Uterus (tissue), 4 donors: Measurements from ENCODE around the gene NXN. TPM values are rescaled to one million over a fixed set of nuclear protein-coding genes. Genes with fewer than 3 reads are reported as not detected.
"Not testable (repeated sequence)": the region's sequence is repeated elsewhere in the genome, so short reads cannot be mapped to it uniquely, and the experiment has no call there.

Source experiments
- DNase-seq, 2 donors: peaks; one replicate each; pipeline ENCODE4 v3.0.0-alpha.2; 2019 to 2020
- H3K27ac ChIP-seq, 2 donors: fragments of 200-600 bp; sonication (generic); 1 replicate in 1 of 2; 2 replicates in 1 of 2; pipeline ENCODE4 v1.5.1; 2016 to 2018
- H3K27me3 ChIP-seq, 2 donors: fragments of 200-600 bp; sonication (generic); one replicate each; pipeline ENCODE4 v1.5.1; 2018 to 2019; ENCODE audit warnings: control low read depth in 1 of 2
- H3K36me3 ChIP-seq, 2 donors: fragments of 200-600 bp; sonication (generic); one replicate each; pipeline ENCODE4 v1.5.1; 2019; ENCODE audit warnings: control low read depth in 1 of 2
- H3K4me1 ChIP-seq, 2 donors: fragments of 200-600 bp; sonication (generic); one replicate each; pipeline ENCODE4 v1.5.1; 2018 to 2019; ENCODE audit warnings: control low read depth in 1 of 2
- H3K4me3 ChIP-seq, 2 donors: fragments of 200-600 bp; sonication (generic); 1 replicate in 1 of 2; 2 replicates in 1 of 2; pipeline ENCODE4 v1.5.1; 2018 to 2019; ENCODE audit warnings: mild to moderate bottlenecking in 1 of 2
- H3K9me3 ChIP-seq, 2 donors: fragments of 200-600 bp; sonication (generic); one replicate each; pipeline ENCODE4 v1.5.1; 2019; ENCODE audit warnings: control low read depth in 1 of 2
- CTCF ChIP-seq, 4 experiments: fragments of 200-600 bp in 2 of 4; fragments of 450-650 bp in 2 of 4; sonication (generic) in 2 of 4; IDR thresholded peaks; one replicate each; pipeline ENCODE4 v1.5.1; 2016 to 2019; ENCODE audit warnings: antibody characterized with exemption in 4 of 4, mild to moderate bottlenecking in 2 of 4, moderate library complexity in 1 of 4
- POLR2A ChIP-seq, 2 donors: fragments of 450-650 bp; IDR thresholded peaks; one replicate each; pipeline ENCODE4 v1.6.1; 2016; ENCODE audit warnings: antibody characterized with exemption in 2 of 2, mild to moderate bottlenecking in 1 of 2, moderate library complexity in 1 of 2
- intact Hi-C: fragments of 100-400 bp; cut with DNase I; formaldehyde crosslinking; loops from one replicate; pipeline ENCODE4 v1.15.1; 2023; ENCODE audit warnings: low total_unique reads
- total RNA-seq, 4 donors: library from RNA; depleted of rRNA in 3 of 4; stranded (reverse); fragments of >200 nt in 3 of 4; gene quantifications; one replicate each; pipeline versions ENCODE4 v1.1.0 to v1.2.4, GENCODE V29; 2014 to 2023
- donor health status: DM: yes; HTN: yes; CAD: no.

The NXN gene
- total RNA-seq, 4 donors from 2014 or later: 6.5 to 99.0 (median 49.9) TPM

DNA sequence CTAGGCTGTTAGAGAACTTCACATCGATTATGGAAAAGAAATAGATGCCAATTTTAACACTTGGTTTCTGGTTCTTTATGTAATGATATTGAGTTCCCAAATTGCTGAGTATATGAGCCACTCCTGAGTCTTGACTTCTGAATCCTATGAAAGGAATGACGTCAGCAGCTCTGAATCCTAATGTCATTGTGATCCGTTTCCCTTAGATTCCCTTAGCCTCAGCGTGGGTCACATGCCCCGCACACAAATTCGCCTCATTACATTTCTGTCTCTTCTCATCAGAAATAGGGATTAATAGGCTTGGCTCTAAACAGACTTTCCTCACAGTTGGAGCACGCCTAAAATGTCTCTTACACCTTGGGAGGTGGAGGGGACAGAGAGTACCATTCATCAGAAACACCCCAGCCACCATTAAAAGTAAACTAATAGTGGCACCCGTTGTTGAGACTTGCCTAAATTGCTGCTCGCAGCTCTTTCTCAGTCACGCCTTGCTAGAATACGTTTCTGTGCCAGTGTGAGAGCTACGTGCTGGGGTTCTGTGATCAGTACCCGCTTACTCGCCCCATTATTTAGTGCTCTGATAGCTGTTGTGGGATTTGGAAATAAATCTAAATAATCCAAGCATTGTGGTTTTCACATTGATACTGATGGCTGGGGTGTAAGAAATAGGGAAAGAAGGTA is 190.3 kb downstream of the NXN start:
- intact Hi-C loops: no loop called here
- H3K4me3 ChIP-seq: no peak overlapping the region
- no peaks in the 10 kb centered on the region for H3K9me3 ChIP-seq
- H3K27ac ChIP-seq: no peak overlapping the region
- TF ChIP-seq POLR2A (IDR thresholded peaks at IDR 0.05): no peak
- peak in 1 of 2 donors; percentile 1 for DNase-seq
- no peaks in the 10 kb centered on the region for H3K36me3 ChIP-seq
- H3K4me1 ChIP-seq: no peaks in the 10 kb centered on the region
- H3K27me3 ChIP-seq: no peaks in the 10 kb centered on the region

GRCh38 chr17:788551-788950 is 191.0 kb downstream of the NXN start:
- Histone ChIP-seq H3K36me3 (no peaks in the 10 kb centered on the region), H3K4me3 (no peak overlapping the region), H3K27me3 (no peaks in the 10 kb centered on the region), H3K4me1 (no peaks in the 10 kb centered on the region), H3K27ac (no peak overlapping the region), H3K9me3 (no peaks in the 10 kb centered on the region)
- TF ChIP-seq CTCF (IDR thresholded peaks at IDR 0.05) (no peak), POLR2A (IDR thresholded peaks at IDR 0.05) (no peak)
- peak in 1 of 2 donors; percentile 5 for DNase-seq
- intact Hi-C loops: no loop called here

DNA sequence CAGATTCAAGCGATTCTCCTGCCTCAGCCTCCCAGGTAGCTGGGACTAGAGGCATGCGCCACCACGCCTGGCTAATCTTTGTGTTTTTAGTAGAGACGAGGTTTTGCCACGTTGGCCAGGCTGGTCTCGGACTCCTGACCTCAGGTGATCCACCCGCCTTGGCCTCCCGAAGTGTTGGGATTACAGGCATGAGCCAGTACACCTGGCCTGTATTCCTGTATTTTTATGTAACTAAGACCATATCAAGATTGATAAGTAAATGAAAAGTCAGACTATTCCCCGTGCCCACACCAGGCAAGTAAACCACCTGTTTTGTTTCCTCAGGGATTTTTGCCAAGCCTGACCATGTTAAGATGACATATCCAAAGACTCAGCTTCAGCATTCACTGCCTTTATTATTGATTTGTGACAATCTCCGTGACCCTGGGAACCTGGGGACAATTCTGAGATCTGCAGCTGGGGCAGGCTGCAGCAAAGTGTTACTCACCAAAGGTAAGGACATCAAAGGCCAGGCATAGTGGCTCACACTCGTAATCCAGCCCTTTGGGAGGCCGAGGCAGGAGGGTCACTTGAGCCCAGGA is 191.8 kb downstream of the NXN start:
- TF ChIP-seq CTCF (IDR thresholded peaks at IDR 0.05): no peak
- no peak for TF ChIP-seq POLR2A (IDR thresholded peaks at IDR 0.05)
- no peak for DNase-seq
- H3K4me3 ChIP-seq: no peak overlapping the region
- H3K4me1 ChIP-seq: no peaks in the 10 kb centered on the region
- H3K9me3 ChIP-seq: no peaks in the 10 kb centered on the region
- H3K27ac ChIP-seq: no peak overlapping the region
- no peaks in the 10 kb centered on the region for H3K36me3 ChIP-seq
- intact Hi-C loops: no loop called here
- H3K27me3 ChIP-seq: no peaks in the 10 kb centered on the region

DNA sequence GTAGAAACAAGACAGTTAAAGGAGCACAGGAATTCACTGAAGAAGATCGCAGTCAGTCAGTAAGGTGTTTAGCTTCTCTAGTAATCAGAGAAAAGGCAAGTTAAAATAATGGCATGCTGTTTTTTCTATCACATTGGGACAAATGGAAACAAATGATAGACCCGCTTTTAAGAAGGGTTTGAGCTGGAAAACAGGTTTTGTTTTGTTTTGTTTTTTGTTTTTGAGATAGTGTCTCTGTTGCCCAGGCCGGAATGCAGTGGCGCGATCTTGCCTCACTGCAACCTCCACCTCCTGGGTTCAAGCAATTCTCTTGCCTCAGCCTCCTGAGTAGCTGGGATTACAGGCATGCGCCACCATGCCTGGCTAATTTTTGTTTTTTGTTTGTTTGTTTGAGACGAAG is 193.7 kb downstream of the NXN start:
- H3K36me3 ChIP-seq, intact Hi-C loops, H3K9me3 ChIP-seq: not testable (repeated sequence)

GRCh38 chr17:784143-784542 is 195.4 kb downstream of the NXN start:
- Histone ChIP-seq H3K4me1 (no peaks in the 10 kb centered on the region), H3K36me3 (no peaks in the 10 kb centered on the region), H3K9me3 (no peaks in the 10 kb centered on the region), H3K27ac (no peak overlapping the region), H3K27me3 (no peaks in the 10 kb centered on the region), H3K4me3 (no peak overlapping the region)
- TF ChIP-seq CTCF (IDR thresholded peaks at IDR 0.05) (no peak), POLR2A (IDR thresholded peaks at IDR 0.05) (no peak)
- intact Hi-C loops: no loop called here
- no peak for DNase-seq

More for the DNA sequence above, 193.7 kb downstream of the NXN start:
- H3K4me1 ChIP-seq, DNase-seq, H3K4me3 ChIP-seq, H3K27me3 ChIP-seq, H3K27ac ChIP-seq: not testable (repeated sequence)

DNA sequence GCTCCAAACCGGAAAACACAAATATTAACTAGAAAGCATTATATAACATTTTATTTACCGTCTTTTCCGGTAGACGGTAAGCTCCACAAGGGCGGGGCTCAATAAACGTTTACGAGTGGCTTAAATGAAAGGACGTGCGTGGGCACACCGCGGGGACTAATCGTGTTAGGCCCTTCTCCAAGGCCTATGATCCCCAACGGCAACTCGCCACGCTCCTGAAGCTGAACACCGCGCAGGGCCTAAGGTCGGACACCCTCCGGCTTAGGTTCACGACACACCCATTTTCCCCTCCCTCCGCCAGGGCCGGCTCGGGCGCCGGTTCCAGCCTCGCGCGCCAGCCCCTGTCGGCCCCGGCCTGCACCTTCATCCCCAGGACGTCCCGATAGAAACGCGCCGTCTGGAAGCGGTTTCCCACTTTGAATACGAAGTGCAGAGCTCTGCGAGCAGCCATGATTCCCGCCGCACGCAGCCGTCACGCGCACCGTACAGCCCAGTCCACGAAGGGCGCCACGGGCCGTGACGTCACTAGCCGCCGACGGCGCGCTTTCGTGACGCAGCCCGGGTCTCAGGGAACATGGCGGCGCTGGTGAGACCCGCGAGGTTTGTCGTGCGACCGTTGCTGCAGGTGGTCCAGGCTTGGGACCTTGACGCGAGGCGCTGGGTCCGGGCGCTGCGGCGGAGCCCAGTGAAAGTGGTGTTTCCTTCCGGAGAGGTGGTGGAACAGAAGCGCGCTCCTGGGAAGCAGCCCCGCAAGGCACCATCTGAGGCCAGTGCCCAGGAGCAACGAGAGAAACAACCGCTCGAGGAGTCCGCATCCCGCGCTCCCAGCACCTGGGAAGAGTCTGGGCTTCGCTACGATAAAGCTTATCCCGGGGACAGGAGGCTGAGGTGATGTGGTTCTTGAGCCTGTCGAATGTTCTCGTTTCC is 197.5 kb downstream of the NXN start, which contains the start of the genes GLOD4 and MRM3:
Gene GLOD4, minus strand, starts transcription at position 476 of the 927 bp plus-strand sequence. Its CDS starts 25 bp downstream, at position 451.
Gene MRM3, plus strand, starts transcription at position 549 of the 927 bp plus-strand sequence. Its CDS starts 26 bp downstream, at position 575.
- Histone ChIP-seq H3K4me1 (no peaks in the 10 kb centered on the region), H3K9me3 (no peaks in the 10 kb centered on the region), H3K27me3 (no peaks in the 10 kb centered on the region), H3K27ac (peak within 1 kb of the TSS; percentile 79 to 85), H3K4me3 (peak within 1 kb of the TSS; percentile 68 to 77), H3K36me3 (no peaks in the 10 kb centered on the region)
- intact Hi-C loops: no loop called here
- peak; percentile 90 to 93 for DNase-seq
- TF ChIP-seq POLR2A (IDR thresholded peaks at IDR 0.05) (peak; percentile 59 to 77), CTCF (IDR thresholded peaks at IDR 0.05) (peak; percentile 23 to 61 (median 45))
